Stomach (tissue), 9 donors: ENCODE data around the gene C1orf35. TPM values are rescaled to one million over a fixed set of nuclear protein-coding genes. Genes with fewer than 3 reads are reported as not detected.

Source experiments
- DNase-seq, 2 donors: peaks; one replicate each; pipeline versions ENCODE4 v3.0.0 to v3.0.0-alpha.2; 2013 to 2019
- H3K27ac ChIP-seq, 5 donors: fragments of 200-600 bp in 4 of 5; sonication (generic) in 4 of 5; one replicate each; pipeline ENCODE4 v1.5.1; 2013 to 2019; ENCODE audit warnings: mild to moderate bottlenecking in 1 of 5, moderate library complexity in 1 of 5
- H3K27me3 ChIP-seq, 3 donors: fragments of 200-600 bp; sonication (generic); one replicate each; pipeline ENCODE4 v1.5.1; 2017 to 2019; ENCODE audit warnings: mixed run types in 1 of 3
- H3K36me3 ChIP-seq, 4 donors: fragments of 200-600 bp; sonication (generic); 1 replicate in 3 of 4; 2 replicates in 1 of 4; pipeline ENCODE4 v1.5.1; 2016 to 2019
- H3K4me1 ChIP-seq, 4 donors: fragments of 200-600 bp; sonication (generic); one replicate each; pipeline ENCODE4 v1.5.1; 2016 to 2019
- H3K4me3 ChIP-seq, 4 donors: fragments of 200-600 bp; sonication (generic) in 3 of 4; one replicate each; pipeline ENCODE4 v1.5.1; 2016 to 2019; ENCODE audit warnings: mild to moderate bottlenecking in 1 of 4
- H3K9me3 ChIP-seq, 4 donors: fragments of 200-600 bp; sonication (generic); one replicate each; pipeline ENCODE4 v1.5.1; 2016 to 2019
- EP300 ChIP-seq: sonication (generic); formaldehyde crosslinking; IDR thresholded peaks from one replicate; pipeline ENCODE4 v1.6.1; 2017; ENCODE audit warnings: antibody characterized with exemption
- POLR2A ChIP-seq, 4 donors: fragments of 450-650 bp; IDR thresholded peaks; one replicate each; pipeline ENCODE4 v1.6.1; 2016; ENCODE audit warnings: antibody characterized with exemption in 4 of 4, control low read depth in 2 of 4, mild to moderate bottlenecking in 1 of 4, moderate library complexity in 1 of 4
- POLR2AphosphoS5 ChIP-seq, 3 donors: sonication (generic); formaldehyde crosslinking; IDR thresholded peaks; one replicate each; pipeline ENCODE4 v1.6.1; 2016; ENCODE audit warnings: antibody characterized with exemption in 3 of 3
- WGBS, 5 donors: extraction: QIAGEN DNeasy Blood & Tissue Kit in 3 of 5; methylation state at CpG; one replicate each; pipeline versions ENCODE4 v1.1.5 to v1.1.7; 2013 to 2018; 5-methylcytosine and 5-hydroxymethylcytosine counted together
- intact Hi-C: fragments of 100-400 bp; cut with DNase I; formaldehyde crosslinking; loops from one replicate; pipeline ENCODE4 v1.15.1; 2023; ENCODE audit warnings: low total_unique reads
- polyA plus RNA-seq, 3 donors: library from polyadenylated mRNA; stranded (reverse); fragments of 200-250 nt; gene quantifications; one replicate each; pipeline ENCODE4 v1.2.3, GENCODE V29; 2013
- total RNA-seq, 5 donors: library from RNA; depleted of rRNA; stranded (reverse); fragments of >200 nt; gene quantifications; one replicate each; pipeline versions ENCODE4 v1.1.0 to v1.2.3, GENCODE V29; 2014 to 2016
- TF ChIP-seq, protein P1 (sequence below), 7 experiments: fragments of 450-650 bp in 4 of 7; fragments of 200-600 bp in 3 of 7; sonication (generic) in 3 of 7; IDR thresholded peaks; one replicate each; pipeline ENCODE4 v1.5.1; 2016 to 2019; ENCODE audit warnings: antibody characterized with exemption in 7 of 7, control low read depth in 2 of 7, mild to moderate bottlenecking in 1 of 7
- donor health status: healthy with polysubstance abuse.
- donor health status: Bipolar disorder and iron deficiency.
- donor health status: healthy.

The C1orf35 gene
- total and polyA plus RNA-seq, 8 donors: 0.58 to 94.7 (median 11.8) TPM

DNA sequence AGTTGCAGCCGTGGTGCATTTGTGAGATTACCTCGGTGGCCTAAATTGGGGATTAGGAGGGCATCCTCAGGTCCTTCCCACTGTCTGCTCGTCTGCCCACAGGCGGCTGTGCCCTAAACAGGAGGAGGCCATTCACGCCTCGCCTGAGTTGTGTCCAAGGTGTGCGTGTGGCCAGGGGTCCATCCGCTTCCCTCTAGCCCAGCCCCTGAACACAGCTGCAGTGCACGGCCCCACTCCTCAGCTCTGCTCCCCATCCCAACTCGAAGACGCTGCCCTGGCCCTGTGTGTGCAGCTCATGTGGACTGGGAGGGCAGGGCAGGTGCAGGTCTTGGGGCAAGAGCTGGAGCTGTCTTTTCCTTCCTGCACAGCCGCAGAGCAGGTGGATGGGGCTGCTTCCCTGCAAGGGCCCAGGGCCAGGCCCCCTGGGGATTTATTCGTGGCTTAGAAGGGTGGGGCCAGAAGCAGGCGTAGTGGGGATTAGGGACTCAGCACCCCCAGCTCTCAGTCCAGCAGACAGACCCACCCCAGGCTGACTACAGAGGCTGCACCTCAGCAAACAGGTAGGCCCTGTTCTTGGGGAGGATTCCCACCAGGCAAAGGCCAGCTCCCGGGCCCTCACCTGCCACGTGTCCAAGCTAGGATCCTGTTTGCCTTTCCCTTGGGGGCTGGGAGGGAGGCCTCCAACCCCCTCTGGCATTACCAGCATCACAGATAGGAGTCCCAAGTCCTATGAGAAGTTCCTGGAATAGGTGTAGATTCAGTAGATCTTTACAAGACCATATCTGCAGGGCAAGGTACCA lies 41.3 kb upstream of the C1orf35 start:
- TF ChIP-seq POLR2AphosphoS5 (IDR thresholded peaks at IDR 0.05): no peak
- TF ChIP-seq, protein P1, sequence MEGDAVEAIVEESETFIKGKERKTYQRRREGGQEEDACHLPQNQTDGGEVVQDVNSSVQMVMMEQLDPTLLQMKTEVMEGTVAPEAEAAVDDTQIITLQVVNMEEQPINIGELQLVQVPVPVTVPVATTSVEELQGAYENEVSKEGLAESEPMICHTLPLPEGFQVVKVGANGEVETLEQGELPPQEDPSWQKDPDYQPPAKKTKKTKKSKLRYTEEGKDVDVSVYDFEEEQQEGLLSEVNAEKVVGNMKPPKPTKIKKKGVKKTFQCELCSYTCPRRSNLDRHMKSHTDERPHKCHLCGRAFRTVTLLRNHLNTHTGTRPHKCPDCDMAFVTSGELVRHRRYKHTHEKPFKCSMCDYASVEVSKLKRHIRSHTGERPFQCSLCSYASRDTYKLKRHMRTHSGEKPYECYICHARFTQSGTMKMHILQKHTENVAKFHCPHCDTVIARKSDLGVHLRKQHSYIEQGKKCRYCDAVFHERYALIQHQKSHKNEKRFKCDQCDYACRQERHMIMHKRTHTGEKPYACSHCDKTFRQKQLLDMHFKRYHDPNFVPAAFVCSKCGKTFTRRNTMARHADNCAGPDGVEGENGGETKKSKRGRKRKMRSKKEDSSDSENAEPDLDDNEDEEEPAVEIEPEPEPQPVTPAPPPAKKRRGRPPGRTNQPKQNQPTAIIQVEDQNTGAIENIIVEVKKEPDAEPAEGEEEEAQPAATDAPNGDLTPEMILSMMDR (IDR thresholded peaks at IDR 0.05): no peak
- no peak for TF ChIP-seq EP300
- TF ChIP-seq POLR2A (IDR thresholded peaks at IDR 0.05): no peak
- no peak overlapping the region for H3K27ac ChIP-seq
- H3K27me3 ChIP-seq: no peaks in the 10 kb centered on the region
- peaks cover 29 to 47% (median 44%) of the 10 kb centered on the region in 4 donors for H3K36me3 ChIP-seq
- H3K4me3 ChIP-seq: no peak overlapping the region
- peak; percentile 24 to 47 for DNase-seq
- no peaks in the 10 kb centered on the region for H3K9me3 ChIP-seq
- 70 to 83% (median 76%) methylated on average over 9 to 16 of the region's 16 CpGs for WGBS, 5 donors
- intact Hi-C loops: loop anchor here (10.0 kb wide), 1 partner anchor 50 kb away; no protein-coding TSS in a partner anchor
- H3K4me1 ChIP-seq: peaks cover 51 to 87% (median 68%) of the 10 kb centered on the region in 4 donors

DNA sequence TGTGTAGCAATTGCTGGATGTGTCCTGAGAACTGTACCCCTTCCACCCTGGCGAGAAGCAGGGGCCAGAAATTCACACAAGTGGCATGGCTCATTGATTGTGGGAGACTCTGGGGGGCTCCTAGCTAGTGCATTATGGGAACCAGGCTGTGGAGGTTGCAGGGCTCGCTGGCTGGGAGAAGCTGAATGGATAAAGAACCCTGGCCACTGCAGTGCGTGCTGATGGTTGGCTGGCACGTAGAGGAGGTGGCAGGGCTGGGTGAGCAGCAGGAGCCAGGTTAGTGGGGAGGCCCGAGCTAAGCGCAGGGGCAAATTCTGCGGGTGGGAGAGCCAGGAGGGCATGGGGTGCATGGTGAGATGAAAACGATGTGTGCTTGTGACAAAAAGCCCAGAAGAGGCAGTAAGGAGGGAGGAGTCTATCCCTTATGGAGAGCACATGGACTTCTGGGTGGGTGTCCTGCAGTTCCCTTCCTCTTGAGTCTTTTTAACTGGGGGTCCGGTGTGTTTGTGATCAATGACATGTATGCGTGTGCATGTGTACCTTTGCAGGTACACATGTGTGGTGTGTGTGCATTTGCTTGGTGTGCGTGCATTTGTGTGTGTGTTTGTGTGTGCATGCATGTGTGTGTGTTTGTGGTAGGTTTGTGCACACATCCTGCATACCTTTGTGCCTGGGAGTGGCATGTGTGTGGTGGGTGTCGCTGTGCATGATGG lies 40.5 kb upstream of the C1orf35 start:
- Histone ChIP-seq H3K36me3 (peaks cover 24 to 39% (median 37%) of the 10 kb centered on the region in 4 donors), H3K4me3 (no peak overlapping the region), H3K27ac (no peak overlapping the region), H3K4me1 (peaks cover 43 to 83% (median 64%) of the 10 kb centered on the region in 4 donors), H3K9me3 (no peaks in the 10 kb centered on the region), H3K27me3 (no peaks in the 10 kb centered on the region)
- intact Hi-C loops: loop anchor here (10.0 kb wide), 1 partner anchor 49 kb away; no protein-coding TSS in a partner anchor
- WGBS, 5 donors: 79 to 86% (median 85%) methylated on average over 11 to 12 of the region's 12 CpGs
- DNase-seq: no peak
- TF ChIP-seq POLR2AphosphoS5 (IDR thresholded peaks at IDR 0.05) (no peak), EP300 (no peak), POLR2A (IDR thresholded peaks at IDR 0.05) (no peak)
- TF ChIP-seq, protein P1 (IDR thresholded peaks at IDR 0.05): no peak

DNA sequence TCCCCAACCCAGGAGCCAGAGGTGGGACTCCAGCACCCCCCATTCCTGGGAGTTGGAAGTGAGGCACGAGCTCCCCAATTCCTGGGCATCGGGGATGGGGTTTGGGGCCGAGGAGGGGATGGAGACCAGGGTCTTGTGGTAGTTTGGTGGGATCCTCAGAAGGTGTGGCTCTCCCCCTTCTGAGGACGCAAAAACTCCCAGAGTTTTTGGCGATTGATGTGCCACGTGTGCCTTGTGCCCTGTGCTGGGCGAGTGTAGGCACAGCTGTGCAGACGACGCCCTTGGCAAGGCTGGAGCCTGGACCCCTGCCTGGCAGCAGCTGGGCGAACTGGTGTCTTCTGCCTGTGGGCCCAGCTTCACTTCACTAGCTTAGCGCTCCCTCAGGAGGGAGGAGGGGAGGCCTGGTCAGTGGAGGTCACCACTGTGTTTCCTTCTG lies 39.6 kb upstream of the C1orf35 start:
- peaks cover 17 to 30% (median 28%) of the 10 kb centered on the region in 4 donors for H3K36me3 ChIP-seq
- intact Hi-C loops: loop anchor here (10.0 kb wide), 1 partner anchor 48 kb away; no protein-coding TSS in a partner anchor
- 59 to 86% (median 68%) methylated on average over 4 to 11 of the region's 11 CpGs for WGBS, 5 donors
- peak overlapping the region in 1 of 4 donors; percentile 97 for H3K4me3 ChIP-seq
- no peaks in the 10 kb centered on the region for H3K27me3 ChIP-seq
- no peaks in the 10 kb centered on the region for H3K9me3 ChIP-seq
- peaks cover 38 to 74% (median 56%) of the 10 kb centered on the region in 4 donors for H3K4me1 ChIP-seq
- DNase-seq: peak in 1 of 2 donors; percentile 24
- TF ChIP-seq EP300 (no peak), POLR2AphosphoS5 (IDR thresholded peaks at IDR 0.05) (no peak), POLR2A (IDR thresholded peaks at IDR 0.05) (no peak)
- TF ChIP-seq, protein P1 (IDR thresholded peaks at IDR 0.05): no peak
- H3K27ac ChIP-seq: peak overlapping the region in 3 of 5 donors; percentile 97 to 99 (median 99)

DNA sequence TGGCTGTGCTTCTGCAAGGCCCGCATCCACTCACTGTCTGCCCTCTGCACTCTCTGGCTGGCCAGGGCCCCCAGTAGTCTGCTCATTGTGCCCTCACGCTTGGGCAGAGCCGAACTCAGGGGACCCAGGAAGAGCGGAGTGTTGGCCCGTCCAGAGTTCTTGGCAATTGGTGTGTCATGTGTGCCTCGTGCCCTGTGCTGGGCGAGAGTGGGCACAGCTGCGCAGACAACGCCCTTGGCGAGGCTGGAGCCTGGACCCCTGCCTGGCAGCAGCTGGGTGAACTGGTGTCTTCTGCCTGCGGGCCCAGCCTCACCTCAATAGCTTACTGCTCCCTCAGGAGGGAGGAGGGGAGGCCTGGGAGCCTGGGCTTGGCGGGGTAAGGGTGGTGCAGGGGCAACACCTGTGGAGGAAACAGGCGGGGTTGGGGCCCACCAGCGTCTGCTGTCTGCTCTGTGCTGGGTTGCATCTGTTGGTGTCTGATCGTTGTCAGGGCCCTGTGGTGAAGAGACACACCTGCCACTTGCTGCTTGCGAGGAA lies 39.1 kb upstream of the C1orf35 start:
- Histone ChIP-seq H3K4me1 (peaks cover 38 to 69% (median 53%) of the 10 kb centered on the region in 4 donors), H3K27ac (peak overlapping the region; percentile 12 to 99 (median 98)), H3K9me3 (no peaks in the 10 kb centered on the region), H3K4me3 (peak overlapping the region; percentile 65 to 97 (median 88)), H3K27me3 (no peaks in the 10 kb centered on the region), H3K36me3 (peaks cover 12 to 25% (median 23%) of the 10 kb centered on the region in 4 donors)
- DNase-seq: peak; percentile 22 to 41
- TF ChIP-seq POLR2AphosphoS5 (IDR thresholded peaks at IDR 0.05) (no peak), EP300 (no peak), POLR2A (IDR thresholded peaks at IDR 0.05) (no peak)
- TF ChIP-seq, protein P1 (IDR thresholded peaks at IDR 0.05): no peak
- intact Hi-C loops: loop anchor here (10.0 kb wide), 1 partner anchor 47 kb away; no protein-coding TSS in a partner anchor
- 48 to 70% (median 55%) methylated on average over 9 to 16 of the region's 16 CpGs for WGBS, 5 donors
